GM12878 (cell line): Measurements from ENCODE around the gene MIPOL1. TPM values are rescaled to one million over a fixed set of nuclear protein-coding genes. Genes with fewer than 3 reads are reported as not detected.

Experiments used
- ATAC-seq: fragments of 200-7000 bp; cut with Tn5 transposase; 3 replicates; pipeline ENCODE4 v1.9.1; 2020; ENCODE audit warnings: mild to moderate bottlenecking, moderate library complexity
- BruUV-seq: library from RNA; stranded (reverse); fragments of 400-500 nt; replicated peaks from 2 replicates; lab custom pipeline; 2021; lab: Mats Ljungman, UMichigan
- CTCF ChIA-PET: fragments of 300-600 bp; sonication (Branson Sonifier 250); formaldehyde crosslinking; extraction: SDS; loops from one replicate; lab custom pipeline; 2021; ENCODE audit warnings: inconsistent platforms; lab: Yijun Ruan, JAX
- POLR2A ChIA-PET: fragments of 350-600 bp; formaldehyde crosslinking; extraction: SDS; loops from one replicate; lab custom pipeline; 2021; ENCODE audit warnings: inconsistent platforms; lab: Charles Lee
- RAD21 ChIA-PET: fragments of 300-600 bp; sonication (Branson Sonifier 250); formaldehyde crosslinking; loops from one replicate; lab custom pipeline; 2023; ENCODE audit warnings: antibody characterized with exemption; ENCODE audit not compliant: unreplicated experiment; lab: Charles Lee
- SMC1A ChIA-PET: fragments of 300-600 bp; sonication (Branson Sonifier 250); formaldehyde crosslinking; loops from one replicate; lab custom pipeline; 2023; ENCODE audit not compliant: unreplicated experiment, uncharacterized antibody; lab: Charles Lee
- DNase-seq: peaks from one replicate; pipeline ENCODE4 v3.0.0-alpha.2; 2011; ENCODE audit warnings: low read depth, low spot score
- FAIRE-seq: peaks from 3 replicates; lab custom pipeline; 2011; peaks lifted over from hg19 to GRCh38; lab: Jason Lieb, UNC
- H2AFZ ChIP-seq: 2 replicates; pipeline ENCODE4 v1.6.0; 2011; ENCODE audit warnings: low read depth, low read length, control low read depth; ENCODE audit not compliant: control insufficient read depth
- H3K27ac ChIP-seq: 2 replicates; pipeline ENCODE4 v1.5.1; 2011; ENCODE audit warnings: control low read depth; ENCODE audit not compliant: control insufficient read depth, insufficient read depth
- H3K27me3 ChIP-seq, 2 experiments: replicated peaks in 1 of 2; 2 replicates each; pipeline versions ENCODE4 v1.6.0 to v1.6.1; 2011; ENCODE audit warnings: low read length in 1 of 2; ENCODE audit not compliant: control insufficient read depth in 2 of 2, insufficient read depth in 2 of 2
- H3K36me3 ChIP-seq, 2 experiments: 2 replicates each; pipeline ENCODE4 v1.5.1; 2011; ENCODE audit warnings: low read length in 1 of 2; ENCODE audit not compliant: control insufficient read depth in 2 of 2, insufficient read depth in 2 of 2
- H3K4me1 ChIP-seq: 2 replicates; pipeline ENCODE4 v1.6.1; 2011; ENCODE audit warnings: mild to moderate bottlenecking, low read length, moderate library complexity, mixed read lengths; ENCODE audit not compliant: control insufficient read depth, insufficient read depth
- H3K4me2 ChIP-seq: 2 replicates; pipeline ENCODE4 v1.6.0; 2011; ENCODE audit warnings: control low read depth; ENCODE audit not compliant: control insufficient read depth, insufficient read depth
- H3K4me3 ChIP-seq: fragments of 200-600 bp; sonication (generic); 2 replicates; pipeline ENCODE4 v1.5.1; 2016
- H3K79me2 ChIP-seq: 2 replicates; pipeline ENCODE4 v1.6.0; 2011; ENCODE audit warnings: low read length; ENCODE audit not compliant: control insufficient read depth, insufficient read depth
- H3K9ac ChIP-seq: 2 replicates; pipeline ENCODE4 v1.8.0; 2011; ENCODE audit warnings: low read length, control low read depth, mixed read lengths; ENCODE audit not compliant: control insufficient read depth, insufficient read depth
- H3K9me3 ChIP-seq: replicated peaks from 3 replicates; pipeline ENCODE4 v1.5.1; 2011; ENCODE audit warnings: mild to moderate bottlenecking, low read length; ENCODE audit not compliant: control insufficient read depth, insufficient read depth
- H4K20me1 ChIP-seq: 2 replicates; pipeline ENCODE4 v1.6.0; 2011; ENCODE audit not compliant: control insufficient read depth, insufficient read depth
- BCL3 ChIP-seq: IDR thresholded peaks from 2 replicates; pipeline ENCODE4 v1.6.1; 2011; ENCODE audit warnings: borderline replicate concordance, low read depth, mild to moderate bottlenecking, moderate library complexity, low read length; ENCODE audit not compliant: insufficient read depth, poor library complexity, severe bottlenecking
- BMI1 ChIP-seq: fragments of 450-650 bp; IDR thresholded peaks from 2 replicates; pipeline ENCODE4 v1.6.1; 2016; ENCODE audit warnings: mild to moderate bottlenecking, moderate library complexity, borderline replicate concordance
- E2F4 ChIP-seq: IDR thresholded peaks from 2 replicates; pipeline ENCODE4 v1.6.1; 2012; ENCODE audit warnings: low read depth, low read length, improper control_type of control experiment
- KAT2A ChIP-seq: conservative IDR thresholded peaks from 2 replicates; pipeline ENCODE4 v1.6.1; 2011; ENCODE audit warnings: low read depth, low read length; ENCODE audit not compliant: control insufficient read depth
- KDM1A ChIP-seq: fragments of 200-600 bp; sonication (generic); IDR thresholded peaks from 2 replicates; pipeline ENCODE4 v1.6.1; 2016; ENCODE audit warnings: borderline replicate concordance
- KLF5 ChIP-seq: fragments of 450-650 bp; IDR thresholded peaks from 2 replicates; pipeline ENCODE4 v1.6.1; 2014; ENCODE audit warnings: mild to moderate bottlenecking; ENCODE audit not compliant: partially characterized antibody
- NFYA ChIP-seq: IDR thresholded peaks from 2 replicates; pipeline ENCODE4 v1.6.1; 2011; ENCODE audit warnings: low read depth, mild to moderate bottlenecking, low read length, improper control_type of control experiment, borderline replicate concordance
- PML ChIP-seq: IDR thresholded peaks from 2 replicates; pipeline ENCODE4 v1.6.1; 2012; ENCODE audit warnings: low read length, inconsistent platforms
- POLR2AphosphoS5 ChIP-seq: IDR thresholded peaks from 2 replicates; pipeline ENCODE4 v1.6.1; 2011; ENCODE audit warnings: mild to moderate bottlenecking, low read length, inconsistent platforms
- POU2F2 ChIP-seq: IDR thresholded peaks from 3 replicates; pipeline ENCODE4 v1.6.1; 2011; ENCODE audit warnings: low read depth, mild to moderate bottlenecking, low read length, borderline replicate concordance
- PRDM15 ChIP-seq: fragments of 450-650 bp; formaldehyde crosslinking; IDR thresholded peaks from 2 replicates; pipeline ENCODE4 v1.4.0; 2020; ENCODE audit warnings: mild to moderate bottlenecking, moderate library complexity
- RFX5 ChIP-seq: IDR thresholded peaks from 2 replicates; pipeline ENCODE4 v1.6.1; 2011; ENCODE audit warnings: low read depth, low read length, improper control_type of control experiment
- STAT3 ChIP-seq: IDR thresholded peaks from 2 replicates; pipeline ENCODE4 v1.6.1; 2011; ENCODE audit warnings: low read depth, low read length, improper control_type of control experiment
- YBX1 ChIP-seq: fragments of 450-650 bp; IDR thresholded peaks from 2 replicates; pipeline ENCODE4 v1.6.1; 2016; ENCODE audit warnings: antibody characterized with exemption
- WGBS: methylation state at CpG from one replicate; pipeline ENCODE4 v1.1.6; 2016; ENCODE audit warnings: low lambda C conversion rate; ENCODE audit not compliant: insufficient replicate concordance, insufficient coverage; ENCODE audit errors: missing lambda C conversion rate; 5-methylcytosine and 5-hydroxymethylcytosine counted together
- in situ Hi-C: fragments of 300-500 bp; cut with MboI; formaldehyde crosslinking; loops from 9 replicates; pipeline ENCODE4 v1.14.3; 2018; ENCODE audit warnings: mixed read lengths
- intact Hi-C: fragments of 100-400 bp; cut with micrococcal nuclease; formaldehyde crosslinking; loops from one replicate; pipeline ENCODE4 v1.14.2; 2022; ENCODE audit not compliant: unreplicated experiment
- polyA plus RNA-seq, 11 experiments: library from polyadenylated mRNA; depleted of rRNA in 4 of 11; unstranded in 6 of 11; stranded (reverse) in 5 of 11; fragments of >200 nt; fragmentation: Nextera tagmentation in 4 of 11; fragmentation: Illumina TruSeq in 1 of 11; extraction: Ambion mirVana in 4 of 11; extraction: Trizol in 1 of 11; gene quantifications; 1 replicate in 1 of 11; 2 replicates in 10 of 11; pipeline versions ENCODE4 v1.2.1 to v1.2.3, GENCODE V29; 2011 to 2016; ENCODE audit warnings: inconsistent platforms in 2 of 11, missing spikeins in 2 of 11, low read depth in 1 of 11
- total RNA-seq, 4 experiments: library from RNA; depleted of rRNA in 3 of 4; stranded (reverse); fragments of >200 nt in 3 of 4; fragmentation: Illumina TruSeq in 1 of 4; extraction: Trizol in 1 of 4; gene quantifications; 2 replicates each; pipeline versions ENCODE4 v1.2.1 to v1.2.3, GENCODE V29; 2013 to 2021
- TF ChIP-seq, protein P1 (sequence below): fragments of 450-650 bp; conservative IDR thresholded peaks from 2 replicates; pipeline ENCODE4 v1.6.1; 2017; ENCODE audit warnings: mild to moderate bottlenecking, moderate library complexity
- TF ChIP-seq, protein P2 (sequence below): fragments of 450-650 bp; IDR thresholded peaks from 2 replicates; pipeline ENCODE4 v1.6.1; 2014; ENCODE audit warnings: mild to moderate bottlenecking

MIPOL1 gene
- total and polyA plus RNA-seq, 10 of the 15 experiments (the other 5 are each of a cell fraction or from before 2014, with no cell fraction given) = 0.06 TPM; not detected in 9

DNA sequence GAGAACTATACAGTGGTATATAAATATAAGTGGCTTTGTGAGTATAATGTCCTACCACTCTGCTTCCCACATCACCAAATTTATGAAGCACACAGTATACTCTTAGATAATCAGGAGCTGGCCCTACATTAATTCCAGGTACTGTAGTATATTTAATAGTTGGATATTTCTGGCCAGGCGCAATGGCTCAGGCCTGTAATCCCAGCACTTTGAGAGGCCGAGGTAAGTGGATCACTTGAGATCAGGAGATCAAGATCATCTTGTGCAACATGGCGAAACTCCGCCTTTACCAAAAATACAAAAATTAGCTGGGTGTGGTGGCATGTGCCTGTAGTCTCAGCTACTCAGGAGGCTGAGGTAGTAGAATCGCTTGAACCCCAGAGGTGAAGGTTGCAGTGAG lies 293.3 kb downstream of the MIPOL1 start:
- BruUV-seq = no TSS peak
- no peaks in the 10 kb centered on the region for H3K36me3 ChIP-seq
- H3K9me3 ChIP-seq = no peaks in the 10 kb centered on the region; the same call in 2 of the 3 replicates
- H3K9ac ChIP-seq = no peak overlapping the region
- no peaks in the 10 kb centered on the region for H3K27me3 ChIP-seq
- no peak overlapping the region for H2AFZ ChIP-seq
- ATAC-seq (no peak), FAIRE-seq (no peak), DNase-seq (no peak)
- intact Hi-C loops = no loop called here
- no peak overlapping the region for H3K27ac ChIP-seq
- POLR2A ChIA-PET = no interaction called here
- WGBS = 37% methylated on average over 5 of the region's 5 CpGs
- no peaks in the 10 kb centered on the region for H3K4me1 ChIP-seq
- CTCF ChIA-PET = no interaction called here
- SMC1A ChIA-PET = no interaction called here
- RAD21 ChIA-PET = no interaction called here
- H3K4me3 ChIP-seq = no peak overlapping the region
- no peaks in the 10 kb centered on the region for H3K79me2 ChIP-seq
- H3K4me2 ChIP-seq = no peak overlapping the region
- no peaks in the 10 kb centered on the region for H4K20me1 ChIP-seq
- in situ Hi-C loops = no loop called here
- no peak for TF ChIP-seq RFX5
- no peak for TF ChIP-seq STAT3
- no peak for TF ChIP-seq KLF5
- TF ChIP-seq PML = no peak
- no peak for TF ChIP-seq POLR2AphosphoS5
- no peak for TF ChIP-seq KAT2A
- TF ChIP-seq E2F4 = no peak
- TF ChIP-seq POU2F2 = no peak
- no peak for TF ChIP-seq YBX1
- no peak for TF ChIP-seq PRDM15 (CRISPR knock-in tag)
- TF ChIP-seq BCL3 = no peak
- no peak for TF ChIP-seq NFYA
- TF ChIP-seq KDM1A = no peak
- no peak for TF ChIP-seq BMI1
- TF ChIP-seq, protein P1, sequence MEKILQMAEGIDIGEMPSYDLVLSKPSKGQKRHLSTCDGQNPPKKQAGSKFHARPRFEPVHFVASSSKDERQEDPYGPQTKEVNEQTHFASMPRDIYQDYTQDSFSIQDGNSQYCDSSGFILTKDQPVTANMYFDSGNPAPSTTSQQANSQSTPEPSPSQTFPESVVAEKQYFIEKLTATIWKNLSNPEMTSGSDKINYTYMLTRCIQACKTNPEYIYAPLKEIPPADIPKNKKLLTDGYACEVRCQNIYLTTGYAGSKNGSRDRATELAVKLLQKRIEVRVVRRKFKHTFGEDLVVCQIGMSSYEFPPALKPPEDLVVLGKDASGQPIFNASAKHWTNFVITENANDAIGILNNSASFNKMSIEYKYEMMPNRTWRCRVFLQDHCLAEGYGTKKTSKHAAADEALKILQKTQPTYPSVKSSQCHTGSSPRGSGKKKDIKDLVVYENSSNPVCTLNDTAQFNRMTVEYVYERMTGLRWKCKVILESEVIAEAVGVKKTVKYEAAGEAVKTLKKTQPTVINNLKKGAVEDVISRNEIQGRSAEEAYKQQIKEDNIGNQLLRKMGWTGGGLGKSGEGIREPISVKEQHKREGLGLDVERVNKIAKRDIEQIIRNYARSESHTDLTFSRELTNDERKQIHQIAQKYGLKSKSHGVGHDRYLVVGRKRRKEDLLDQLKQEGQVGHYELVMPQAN = no peak
- TF ChIP-seq, protein P2, sequence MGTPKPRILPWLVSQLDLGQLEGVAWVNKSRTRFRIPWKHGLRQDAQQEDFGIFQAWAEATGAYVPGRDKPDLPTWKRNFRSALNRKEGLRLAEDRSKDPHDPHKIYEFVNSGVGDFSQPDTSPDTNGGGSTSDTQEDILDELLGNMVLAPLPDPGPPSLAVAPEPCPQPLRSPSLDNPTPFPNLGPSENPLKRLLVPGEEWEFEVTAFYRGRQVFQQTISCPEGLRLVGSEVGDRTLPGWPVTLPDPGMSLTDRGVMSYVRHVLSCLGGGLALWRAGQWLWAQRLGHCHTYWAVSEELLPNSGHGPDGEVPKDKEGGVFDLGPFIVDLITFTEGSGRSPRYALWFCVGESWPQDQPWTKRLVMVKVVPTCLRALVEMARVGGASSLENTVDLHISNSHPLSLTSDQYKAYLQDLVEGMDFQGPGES = no peak
